Stimulated activated CD8-positive, alpha-beta memory T cell treated with anti-CD3 and anti-CD28 coated beads, Interleukin-15, amount 100 ng/mL, for 48 hours (primary cell): ENCODE results near the gene KCNN1.
A peak's percentile ranks its signal among the peaks of the same experiment; 100 is the strongest.
"Not testable (repeated sequence)": the region's sequence is repeated elsewhere in the genome, so short reads cannot be mapped to it uniquely, and the experiment has no call there.

Source experiments
- DNase-seq, 2 donors: peaks; one replicate each; pipeline ENCODE4 v3.0.0-alpha.2; 2020; ENCODE audit warnings: low read depth in 2 of 2

The KCNN1 gene

DNA sequence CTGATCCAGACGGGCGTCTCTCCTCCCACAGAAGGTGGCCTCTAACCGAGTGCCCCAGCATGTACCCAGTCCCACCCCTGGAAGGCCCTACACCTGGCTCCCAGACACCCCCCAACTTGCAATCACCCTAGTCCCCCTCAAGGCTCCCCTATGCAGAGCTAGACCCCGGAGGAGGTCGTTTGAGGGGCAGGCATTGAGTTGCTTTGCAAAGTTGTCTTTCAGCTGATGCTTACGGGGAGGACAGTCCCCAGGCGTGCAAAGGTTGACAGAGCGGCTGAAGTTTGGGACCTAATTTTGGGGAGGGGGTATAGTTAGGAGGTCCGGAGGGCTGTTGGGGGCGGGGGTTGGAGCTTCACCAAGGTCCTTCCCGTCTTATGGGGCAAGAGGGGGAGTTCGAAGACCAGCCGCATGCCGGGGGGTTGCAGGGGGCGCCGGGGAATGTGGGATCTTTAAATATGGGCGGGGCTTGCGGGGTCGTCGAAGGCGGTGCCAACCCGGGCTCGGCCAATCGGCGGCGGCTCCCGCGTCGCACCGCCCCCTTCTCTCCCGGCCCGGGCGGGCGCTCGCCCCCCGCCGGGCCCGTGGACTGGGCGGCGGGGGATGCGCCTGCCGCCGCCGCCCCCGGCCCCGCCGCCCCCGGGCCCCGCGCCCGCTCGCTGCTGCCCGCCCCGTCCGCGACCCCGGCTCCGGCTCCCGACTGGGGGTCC is at the start of gene KCNN1:
Gene KCNN1, plus strand, starts transcription at position 558 of the 707 bp plus-strand sequence. CDS start 6,782 bp downstream, outside the sequence.
- no peak for DNase-seq

DNA sequence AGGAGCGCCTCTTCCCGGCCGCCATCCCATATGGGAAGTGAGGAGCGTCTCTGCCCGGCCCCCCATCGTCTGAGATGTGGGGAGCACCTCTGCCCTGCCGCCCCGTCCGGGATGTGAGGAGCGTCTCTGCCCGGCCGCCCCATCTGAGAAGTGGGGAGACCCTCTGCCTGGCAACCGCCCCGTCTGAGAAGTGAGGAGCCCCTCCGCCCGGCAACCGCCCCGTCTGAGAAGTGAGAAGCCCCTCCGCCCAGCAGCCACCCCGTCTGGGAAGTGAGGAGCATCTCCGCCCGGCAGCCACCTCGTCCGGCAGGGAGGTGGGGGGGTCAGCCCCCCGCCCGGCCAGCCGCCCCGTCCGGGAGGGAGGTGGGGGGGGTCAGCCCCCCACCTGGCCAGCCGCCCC is 48.8 kb upstream of the KCNN1 start:
- DNase-seq, result not testable (repeated sequence)

DNA sequence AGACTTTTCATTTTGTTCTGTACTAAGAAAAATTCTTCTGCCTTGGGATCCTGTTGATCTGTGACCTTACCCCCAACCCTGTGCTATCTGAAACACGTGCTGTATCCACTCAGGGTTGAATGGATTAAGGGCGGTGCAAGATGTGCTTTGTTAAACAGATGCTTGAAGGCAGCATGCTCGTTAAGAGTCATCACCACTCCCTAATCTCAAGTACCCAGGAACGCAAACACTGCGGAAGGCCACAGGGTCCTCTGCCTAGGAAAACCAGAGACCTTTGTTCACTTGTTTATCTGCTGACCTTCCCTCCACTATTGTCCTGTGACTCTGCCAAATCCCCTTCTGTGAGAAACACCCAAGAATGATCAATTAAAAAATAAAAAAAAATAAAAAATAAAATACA is 47.8 kb upstream of the KCNN1 start:
- DNase-seq, result not testable (repeated sequence)

DNA sequence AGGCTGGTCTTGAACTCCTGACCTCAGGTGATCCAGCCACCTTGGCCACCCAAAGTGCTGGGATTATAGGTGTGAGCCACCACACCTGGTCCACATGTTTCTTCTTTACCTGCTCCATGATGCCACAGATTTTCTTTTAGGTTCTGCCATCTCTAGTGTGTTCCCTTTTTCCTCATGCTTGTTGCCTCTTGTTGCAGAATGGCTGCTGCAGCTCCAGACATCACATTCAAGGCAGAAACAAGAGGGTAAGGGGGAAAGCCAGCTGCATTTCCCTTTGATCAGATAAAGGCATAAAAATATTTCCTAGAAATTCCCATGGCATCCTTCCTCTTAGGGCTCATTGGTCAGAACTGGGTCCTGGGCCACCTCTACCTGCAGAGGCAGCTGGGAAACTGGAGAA is 46.4 kb upstream of the KCNN1 start:
- no peak for DNase-seq

DNA sequence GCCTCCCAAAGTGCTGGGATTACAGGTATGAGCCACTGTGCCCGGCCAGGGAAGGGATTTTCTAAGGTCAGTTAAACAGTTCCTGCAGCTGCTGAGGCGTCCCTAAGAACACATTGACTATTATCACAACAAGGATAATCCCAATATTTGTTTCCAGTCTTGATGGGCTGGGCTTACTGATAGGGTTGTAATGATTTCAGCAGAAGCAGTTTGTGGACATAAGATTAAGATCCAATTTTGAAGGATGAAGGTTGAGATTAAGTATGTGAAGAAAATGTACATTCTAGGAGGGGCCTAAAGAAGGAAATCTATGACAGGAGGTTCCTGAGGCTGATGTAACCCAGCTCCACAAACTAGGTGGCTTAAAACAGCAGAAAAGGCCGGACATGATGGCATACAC is 44.8 kb upstream of the KCNN1 start:
- DNase-seq, result no peak

DNA sequence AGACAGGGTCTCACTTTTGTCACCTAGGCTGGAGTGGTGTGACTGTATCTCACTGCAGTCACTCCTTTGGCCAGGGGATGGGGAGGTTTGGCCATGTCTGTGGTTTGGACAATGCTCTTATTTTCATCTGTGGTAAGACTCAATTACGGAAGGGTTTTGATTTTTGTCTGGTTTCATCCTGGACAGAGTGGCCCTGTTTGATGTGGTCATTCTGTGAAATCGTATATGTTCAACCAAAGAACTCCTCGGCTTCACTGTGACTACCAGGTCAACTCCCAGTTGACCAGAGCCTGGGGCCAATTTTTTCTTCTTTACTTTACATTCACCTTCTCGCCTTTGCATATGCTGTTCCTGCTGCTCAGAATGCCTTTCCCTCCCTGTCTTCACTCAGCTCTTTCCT is 40.9 kb upstream of the KCNN1 start:
- no peak for DNase-seq

DNA sequence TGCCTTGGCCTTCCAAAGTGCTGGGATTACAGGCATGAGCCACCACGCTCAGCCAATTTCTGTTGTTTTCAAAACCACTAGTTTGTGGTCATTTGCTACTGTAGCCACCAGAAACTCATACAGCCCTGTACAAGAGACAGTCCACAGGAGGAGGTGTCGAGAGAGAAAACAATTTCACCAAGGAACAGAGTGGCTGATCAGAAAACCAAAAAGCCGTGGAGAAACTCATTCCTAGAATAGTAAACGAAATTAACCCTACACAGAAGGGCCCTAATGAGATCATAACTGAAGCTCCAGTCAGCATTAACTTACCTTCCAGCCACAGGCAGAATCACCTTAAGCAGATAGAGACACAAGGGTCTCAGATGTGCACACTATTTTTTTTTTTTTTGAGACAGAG is 37.9 kb upstream of the KCNN1 start:
- no peak for DNase-seq

DNA sequence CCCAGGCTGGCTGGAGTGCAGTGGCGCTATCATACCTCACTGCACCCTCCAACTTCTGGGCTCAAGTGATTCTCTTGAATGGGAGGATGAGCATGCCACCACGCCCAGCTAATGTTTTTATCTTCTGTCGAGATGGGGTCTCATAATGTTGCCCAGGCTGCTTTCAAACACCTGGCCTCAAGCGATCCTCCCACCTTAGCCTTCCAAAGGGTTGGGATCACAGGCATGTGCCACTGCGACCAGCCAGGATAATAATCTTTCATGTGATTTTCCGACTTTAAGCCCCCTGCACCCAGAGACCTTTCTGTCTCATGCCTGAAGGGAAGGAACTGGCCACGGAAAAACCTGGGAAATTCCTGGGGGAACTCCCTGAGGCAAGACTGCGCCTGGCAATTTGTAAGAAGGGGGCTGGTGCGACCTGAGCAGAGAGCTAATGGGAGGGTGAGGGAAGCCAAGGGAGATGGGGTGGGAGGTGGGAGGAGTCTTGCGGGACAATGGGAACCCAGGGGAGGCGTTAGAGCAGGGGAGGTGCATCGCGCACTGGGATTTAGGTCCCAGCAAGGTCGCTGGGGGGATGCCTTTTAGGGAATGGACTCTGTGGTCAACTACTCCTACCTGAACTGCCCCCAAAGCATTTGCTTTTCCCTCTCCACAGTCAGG is 35.2 kb upstream of the KCNN1 start:
- DNase-seq, result no peak

DNA sequence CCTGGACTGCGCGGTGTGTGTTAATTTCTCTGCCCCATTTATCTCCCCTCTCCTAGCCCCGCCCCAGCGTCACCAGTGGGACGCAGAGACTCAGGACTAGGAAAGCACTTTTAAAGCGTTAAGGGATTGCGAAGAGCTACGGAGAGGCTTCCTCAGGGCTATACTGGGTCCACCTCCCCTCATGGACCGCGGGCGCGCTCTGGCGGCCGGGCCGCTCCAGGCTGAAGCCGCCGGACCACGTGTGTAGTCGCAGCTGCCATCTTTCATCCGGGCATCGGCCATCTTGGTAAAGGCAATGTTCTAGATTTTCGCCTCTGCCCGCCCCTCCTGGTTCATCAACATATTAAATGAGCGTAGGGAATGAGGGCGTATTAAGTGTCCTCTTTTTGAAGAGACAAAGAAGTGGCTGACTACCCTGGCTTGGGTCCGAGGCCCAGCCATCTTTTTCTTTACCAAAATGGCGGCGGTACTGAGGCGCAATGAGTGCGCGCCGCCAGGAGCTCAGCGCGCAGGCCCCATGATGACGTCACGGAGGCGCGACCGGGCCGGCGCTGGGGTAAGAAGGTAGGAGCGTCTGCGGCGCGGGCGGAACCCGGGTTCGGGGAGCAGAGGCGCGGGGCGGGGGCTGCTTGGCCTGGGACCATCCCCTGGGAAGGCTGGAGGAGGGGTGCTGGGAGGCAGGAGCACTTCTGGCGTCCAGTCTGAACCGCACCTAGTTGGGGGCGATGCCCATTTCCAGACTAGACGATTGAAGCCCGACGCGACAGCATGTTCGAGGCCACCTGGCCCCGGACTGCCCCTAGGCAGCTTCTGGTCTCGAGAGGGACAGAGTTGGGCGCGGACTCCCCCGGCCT is 34.2 kb upstream of the KCNN1 start, which contains the start of gene CCDC124:
Gene CCDC124, plus strand, starts transcription at position 531 of the 854 bp plus-strand sequence. CDS start 3,406 bp downstream, outside the sequence.
- DNase-seq, result peak; percentile 86 to 87

DNA sequence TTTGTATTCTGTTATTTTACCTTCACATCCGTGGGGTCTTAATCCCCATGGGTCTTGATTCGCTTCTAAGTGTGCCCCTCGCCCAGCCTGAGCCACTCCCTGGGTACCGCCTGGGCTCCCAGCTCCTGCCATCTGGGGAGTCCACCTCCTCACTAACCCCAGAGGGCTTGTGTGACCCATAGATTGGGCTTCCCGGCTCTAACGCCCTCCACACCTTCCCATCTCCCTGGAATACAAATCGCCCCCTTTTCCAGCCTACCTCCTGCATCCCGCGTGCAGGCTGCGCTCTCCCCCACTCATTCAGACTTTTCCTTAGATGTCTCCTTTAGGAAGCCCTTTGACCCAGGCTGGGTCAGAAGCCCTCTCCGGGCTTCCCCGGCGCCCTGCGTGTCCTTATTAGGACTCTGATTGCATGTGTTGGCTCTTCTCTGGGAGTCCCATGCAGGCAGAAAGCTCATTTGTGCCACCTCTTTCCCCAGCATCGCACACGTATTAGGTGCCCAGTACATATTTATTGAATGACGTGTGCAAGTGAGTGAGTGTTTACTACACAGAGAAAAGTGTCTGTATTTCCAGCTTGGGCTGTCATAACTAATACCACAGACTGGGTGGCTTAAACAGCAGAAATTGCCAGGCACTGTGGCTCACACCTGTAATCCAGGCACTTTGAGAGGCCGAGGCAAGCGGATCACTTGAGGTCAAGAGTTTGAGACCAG is 33.3 kb upstream of the KCNN1 start:
- DNase-seq, result no peak

DNA sequence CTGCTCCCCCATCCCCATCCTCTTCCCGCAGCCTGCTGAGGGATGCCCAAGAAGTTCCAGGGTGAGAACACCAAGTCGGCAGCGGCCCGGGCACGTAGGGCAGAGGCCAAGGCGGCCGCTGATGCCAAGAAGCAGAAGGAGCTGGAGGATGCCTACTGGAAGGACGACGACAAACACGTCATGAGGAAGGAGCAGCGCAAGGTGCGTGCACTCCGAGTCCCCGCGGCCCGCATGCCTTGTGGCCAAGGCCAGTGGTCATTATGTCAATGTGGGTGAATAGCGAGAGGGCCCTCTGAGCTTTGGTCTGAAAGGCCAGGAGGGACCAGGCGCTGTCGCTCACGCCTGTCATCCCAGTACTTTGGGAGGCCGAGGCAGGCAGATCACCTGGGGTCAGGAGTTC is 30.5 kb upstream of the KCNN1 start:
- DNase-seq, result no peak

DNA sequence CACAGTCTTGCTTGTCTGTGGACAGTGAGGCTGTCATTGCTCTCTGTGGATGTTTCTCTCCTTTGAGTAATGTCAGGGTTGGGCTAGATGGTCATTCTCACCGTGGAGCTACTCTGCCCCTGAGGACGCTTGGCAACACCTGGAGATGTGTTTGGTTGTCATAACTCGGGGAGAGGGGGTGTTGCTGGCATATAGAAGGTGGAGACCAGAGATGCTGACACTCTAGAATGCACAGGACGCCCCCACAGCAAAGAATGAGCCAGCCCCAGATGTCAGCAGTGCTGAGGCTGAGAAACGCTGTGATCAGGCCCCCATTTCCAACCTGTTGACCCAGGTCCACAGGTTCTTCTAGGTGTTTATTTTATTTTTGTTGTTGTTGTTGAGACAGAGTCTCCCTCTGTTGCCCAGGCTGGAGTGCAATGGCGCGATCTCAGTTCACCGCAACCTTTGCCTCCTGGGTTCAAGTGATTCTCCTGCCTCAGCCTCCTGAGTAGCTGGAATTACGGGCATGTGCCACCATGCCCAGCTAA is 29.5 kb upstream of the KCNN1 start:
- DNase-seq, result no peak

DNA sequence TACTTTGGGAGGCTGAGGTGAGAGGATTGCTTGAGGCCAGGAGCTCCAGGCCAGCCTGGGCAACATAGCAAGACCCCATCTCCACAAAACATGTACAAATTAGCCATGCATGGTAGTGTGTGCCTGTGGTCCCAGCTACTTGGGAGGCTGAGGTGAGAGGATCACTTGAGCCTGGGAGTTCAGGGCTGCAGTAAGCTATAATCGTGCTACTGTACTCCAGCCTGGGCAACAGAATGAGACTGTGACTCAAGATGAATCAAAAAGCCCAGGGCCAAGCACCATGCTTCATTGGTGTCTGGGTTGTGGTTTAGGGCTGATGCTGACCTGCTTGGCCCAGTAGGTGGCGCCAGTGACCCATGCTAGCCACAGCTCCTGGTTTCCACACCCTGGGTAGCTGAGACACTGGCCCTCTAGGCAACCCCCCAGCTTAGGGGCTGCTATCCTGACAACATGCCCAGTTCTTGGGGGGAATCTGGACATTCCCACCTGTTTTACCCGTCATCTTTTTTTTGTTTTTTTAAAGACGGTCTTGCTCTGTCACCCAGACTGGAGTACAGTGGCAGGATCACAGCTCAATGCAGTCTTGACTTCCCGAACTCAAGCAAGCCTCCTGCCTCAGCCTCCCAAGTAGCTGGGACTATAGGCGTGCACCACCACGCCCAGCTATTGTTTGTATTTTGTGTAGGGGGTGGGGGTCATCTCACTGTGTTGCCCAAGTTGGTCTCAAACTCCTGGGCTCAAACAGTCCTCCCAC is 28.6 kb upstream of the KCNN1 start:
- peak; percentile 68 to 71 for DNase-seq

DNA sequence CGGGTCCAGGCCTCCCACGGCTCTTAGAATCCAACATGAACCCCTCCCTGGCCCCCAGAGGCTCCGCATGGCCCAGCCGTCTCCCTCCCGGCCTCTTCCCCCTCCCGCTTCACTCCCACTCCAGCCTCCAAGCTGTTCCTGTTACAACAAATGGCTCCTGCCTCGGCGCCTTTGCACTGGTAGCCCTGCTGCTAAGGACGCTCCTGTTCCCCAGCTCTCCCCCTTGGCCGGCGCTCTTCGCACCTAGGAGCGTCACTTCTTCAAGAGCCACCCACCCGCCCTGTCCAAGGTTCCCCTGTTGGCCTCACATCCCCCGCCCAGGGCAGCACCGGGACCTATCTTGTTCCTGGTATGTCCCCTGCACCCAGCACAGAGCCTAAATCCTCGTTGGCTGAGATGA is 24.7 kb upstream of the KCNN1 start:
- no peak for DNase-seq

DNA sequence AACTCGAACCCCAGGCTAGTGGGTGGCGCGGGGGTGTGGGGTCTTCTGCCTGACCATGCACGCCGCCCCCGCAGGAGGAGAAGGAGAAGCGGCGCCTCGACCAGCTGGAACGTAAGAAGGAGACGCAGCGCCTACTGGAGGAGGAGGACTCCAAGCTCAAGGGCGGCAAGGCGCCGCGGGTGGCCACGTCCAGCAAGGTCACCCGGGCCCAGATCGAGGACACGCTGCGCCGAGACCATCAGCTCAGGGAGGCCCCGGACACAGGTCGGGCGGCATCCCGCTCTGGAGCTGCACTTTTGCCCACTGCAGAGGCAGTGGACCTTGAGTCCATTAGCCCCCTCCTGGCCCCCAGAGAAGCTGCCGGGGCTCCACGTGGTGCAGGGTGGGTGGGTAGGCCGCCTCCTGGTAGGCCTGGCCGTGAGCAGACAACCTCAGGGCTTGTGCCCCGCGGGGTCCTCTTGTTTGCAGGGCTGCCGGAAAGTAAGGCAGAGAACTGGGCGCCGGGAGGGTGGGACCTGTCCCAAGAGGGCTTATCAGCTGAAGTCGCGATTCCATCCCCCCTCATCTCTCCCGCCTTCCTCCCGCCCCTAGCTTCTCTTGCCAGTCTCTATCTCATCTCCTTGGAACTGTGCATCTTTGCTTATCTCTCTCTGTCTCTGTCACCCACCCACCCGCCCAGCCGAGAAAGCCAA is 24.2 kb upstream of the KCNN1 start:
- DNase-seq, result no peak

DNA sequence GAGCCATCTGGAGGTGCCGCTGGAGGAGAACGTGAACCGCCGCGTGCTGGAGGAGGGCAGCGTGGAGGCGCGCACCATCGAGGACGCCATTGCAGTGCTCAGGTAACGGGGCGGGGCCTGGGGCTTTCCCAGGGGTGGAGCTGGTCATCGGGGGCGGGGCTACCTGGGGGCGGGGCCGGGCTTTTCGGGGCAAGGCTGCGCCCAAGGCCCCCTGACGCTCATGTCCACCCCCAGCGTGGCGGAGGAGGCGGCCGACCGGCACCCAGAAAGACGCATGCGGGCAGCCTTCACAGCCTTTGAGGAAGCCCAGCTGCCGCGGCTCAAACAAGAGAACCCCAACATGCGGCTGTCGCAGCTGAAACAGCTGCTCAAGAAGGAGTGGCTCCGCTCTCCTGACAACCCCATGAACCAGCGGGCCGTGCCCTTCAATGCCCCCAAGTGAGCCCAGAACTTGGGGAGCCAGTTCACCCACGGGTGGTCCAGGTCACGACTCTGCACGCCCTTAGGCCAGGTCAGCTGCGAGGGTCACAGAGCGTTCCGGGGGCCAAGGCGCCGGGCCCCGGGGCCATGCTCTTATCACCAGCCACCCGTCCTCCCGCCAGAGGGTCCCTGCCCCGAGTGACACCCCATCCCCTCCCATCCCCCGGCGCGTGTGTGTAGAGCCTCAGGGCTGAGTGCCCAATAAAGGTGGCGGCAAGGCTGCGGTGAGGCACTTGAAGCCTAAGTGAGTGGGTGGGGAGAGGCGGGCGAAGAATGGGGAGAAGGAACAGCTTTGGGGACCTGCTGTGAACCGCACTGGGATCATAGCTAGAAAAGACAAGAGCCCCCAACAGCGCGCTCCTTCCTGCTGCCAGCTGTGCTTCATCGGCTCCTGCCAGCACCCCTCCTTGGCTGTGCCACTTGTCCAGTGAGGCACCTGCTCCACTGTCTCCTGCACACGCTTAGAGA is 23.4 kb upstream of the KCNN1 start:
- DNase-seq, result no peak

DNA sequence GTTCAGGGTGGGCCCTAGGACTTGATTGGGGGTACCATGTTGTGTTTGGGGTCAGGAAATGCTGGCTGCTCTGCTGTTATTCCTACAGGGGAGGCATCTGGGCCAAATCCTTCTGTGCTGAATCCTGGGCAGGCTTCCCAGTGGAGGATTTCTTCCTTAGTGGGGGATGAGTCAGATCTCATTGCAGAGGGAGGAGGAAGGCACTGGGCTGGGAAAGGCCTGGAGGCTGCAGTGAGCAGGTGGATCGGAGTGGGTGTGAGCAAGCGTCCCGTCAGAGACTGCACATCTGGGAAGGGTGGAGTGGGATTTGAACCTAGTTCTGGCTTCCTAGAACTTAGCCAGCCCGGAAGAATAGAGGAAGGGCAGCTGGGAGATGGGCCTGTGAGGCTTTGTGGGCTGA is 22.6 kb upstream of the KCNN1 start:
- DNase-seq, result no peak

DNA sequence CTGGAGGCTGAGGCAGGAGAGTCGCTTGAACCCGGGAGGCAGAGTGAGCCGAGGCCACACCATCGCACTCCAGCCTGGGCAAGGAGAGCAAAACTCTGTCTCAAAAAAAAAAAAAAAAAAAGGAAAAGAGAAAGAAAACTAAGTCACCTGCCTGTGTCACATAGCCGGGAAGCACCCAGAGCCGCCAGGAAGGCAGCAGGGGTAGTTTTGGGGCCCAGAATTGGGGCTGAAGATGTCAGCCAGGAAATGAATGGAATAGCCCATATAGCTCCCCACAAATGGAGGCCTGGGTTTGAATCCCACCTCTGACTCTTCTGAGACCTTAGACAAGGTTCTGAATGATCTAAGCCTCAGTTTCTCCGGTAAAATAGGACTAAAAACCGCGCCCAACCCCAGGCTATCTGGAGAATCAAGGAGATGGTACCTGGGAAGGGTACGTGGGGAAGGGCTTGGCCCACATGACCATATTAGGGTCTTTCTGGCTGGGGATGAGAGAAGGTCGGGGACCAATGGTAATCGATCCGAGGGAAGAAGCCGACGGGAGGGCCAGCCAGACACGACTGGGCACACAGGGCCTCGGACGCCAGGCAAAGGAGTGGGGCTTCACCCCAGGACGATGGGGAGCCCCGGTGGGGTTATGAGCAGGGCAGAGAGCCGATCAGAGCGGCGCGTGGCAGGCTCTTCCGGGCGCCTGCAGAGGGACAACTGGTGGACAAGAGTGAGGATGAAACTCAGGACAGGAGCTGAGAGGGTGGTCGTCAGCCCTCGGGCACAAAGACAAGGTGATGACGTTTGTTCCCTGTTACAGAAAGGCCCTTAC is 19.7 kb upstream of the KCNN1 start:
- peak in 1 of 2 donors; percentile 29 for DNase-seq
